HL-60 (cell line): Measurements from ENCODE around the gene TAF1B.

Source experiments
- DNase-seq, 2 experiments: peaks; one replicate each; pipeline ENCODE4 v3.0.0-alpha.2; 2010 to 2020; ENCODE audit warnings: low read depth in 1 of 2, low spot score in 1 of 2
- H3K27ac ChIP-seq: fragments of 250-450 bp; sonication (Bioruptor Pico); replicated peaks from 2 replicates; pipeline ENCODE4 v1.5.1; 2020; ENCODE audit warnings: mild to moderate bottlenecking, moderate library complexity
- H3K27me3 ChIP-seq: fragments of 250-450 bp; sonication (Bioruptor Pico); 2 replicates; pipeline ENCODE4 v1.5.1; 2021; ENCODE audit warnings: mild to moderate bottlenecking, moderate library complexity; ENCODE audit not compliant: insufficient read depth, poor library complexity, severe bottlenecking
- H3K4me3 ChIP-seq: replicated peaks from 2 replicates; pipeline ENCODE4 v1.5.1; 2011; ENCODE audit warnings: mild to moderate bottlenecking, control low read depth, low read length; ENCODE audit not compliant: insufficient read depth
- CTCF ChIP-seq: IDR thresholded peaks from one replicate; pipeline ENCODE4 v1.5.1; 2011; ENCODE audit warnings: low read length, control low read depth, inconsistent platforms; ENCODE audit not compliant: insufficient read depth
- GABPA ChIP-seq: IDR thresholded peaks from 2 replicates; pipeline ENCODE4 v1.6.1; 2012; ENCODE audit warnings: low read depth
- POLR2AphosphoS5 ChIP-seq: IDR thresholded peaks from 2 replicates; pipeline ENCODE4 v1.6.1; 2012; ENCODE audit warnings: low read depth
- REST ChIP-seq: IDR thresholded peaks from 2 replicates; pipeline ENCODE4 v1.6.1; 2012; ENCODE audit warnings: low read depth; ENCODE audit not compliant: insufficient replicate concordance
- SPI1 ChIP-seq: IDR thresholded peaks from 2 replicates; pipeline ENCODE4 v1.6.1; 2012; ENCODE audit warnings: low read depth, mild to moderate bottlenecking, borderline replicate concordance

The TAF1B gene

GRCh38 chr2:9966491-9967022 lies 123.3 kb downstream of the TAF1B start:
- no peak for DNase-seq
- no peaks in the 10 kb centered on the region for H3K27me3 ChIP-seq
- H3K27ac ChIP-seq: no peak overlapping the region
- H3K4me3 ChIP-seq: no peak overlapping the region
- TF ChIP-seq SPI1: no peak
- TF ChIP-seq POLR2AphosphoS5: no peak
- TF ChIP-seq REST: no peak
- TF ChIP-seq GABPA: no peak
- no peak for TF ChIP-seq CTCF

GRCh38 chr2:9967053-9967775 lies 123.9 kb downstream of the TAF1B start:
- no peak for DNase-seq
- TF ChIP-seq REST: no peak
- TF ChIP-seq CTCF: no peak
- no peak for TF ChIP-seq SPI1
- TF ChIP-seq GABPA: no peak
- no peak for TF ChIP-seq POLR2AphosphoS5
- Histone ChIP-seq H3K27ac (no peak overlapping the region), H3K4me3 (no peak overlapping the region), H3K27me3 (peaks cover 2% of the 10 kb centered on the region)

- Histone ChIP-seq H3K27me3 (peaks cover 2% of the 10 kb centered on the region), H3K27ac (no peak overlapping the region), H3K4me3 (no peak overlapping the region)
- no peak for DNase-seq
- TF ChIP-seq POLR2AphosphoS5 (no peak), GABPA (no peak), REST (no peak), SPI1 (no peak), CTCF (no peak)
These were observed 125.6 kb downstream of the TAF1B start for GRCh38 chr2:9968553-9969497.
